WERI-Rb-1 (cell line): ENCODE data around the gene SCRG1.

Source experiments
- DNase-seq: peaks from one replicate; pipeline ENCODE4 v3.0.0-alpha.2; 2020
- H3K27ac ChIP-seq: fragments of 250-450 bp; sonication (Bioruptor Pico); 2 replicates; pipeline ENCODE4 v1.5.1; 2020; ENCODE audit warnings: mild to moderate bottlenecking, moderate library complexity
- H3K27me3 ChIP-seq: fragments of 250-450 bp; sonication (Bioruptor Pico); 2 replicates; pipeline ENCODE4 v1.5.1; 2021; ENCODE audit warnings: mild to moderate bottlenecking, low read depth, moderate library complexity; ENCODE audit not compliant: insufficient read depth, severe bottlenecking
- H3K36me3 ChIP-seq: fragments of 250-450 bp; sonication (Bioruptor Pico); 2 replicates; pipeline ENCODE4 v1.5.1; 2020; ENCODE audit warnings: mild to moderate bottlenecking, moderate library complexity
- H3K4me3 ChIP-seq: 2 replicates; pipeline ENCODE4 v1.5.1; 2011; ENCODE audit warnings: low read depth, mild to moderate bottlenecking, control low read depth, low read length
- H3K9me3 ChIP-seq: fragments of 250-450 bp; sonication (Bioruptor Pico); 2 replicates; pipeline ENCODE4 v1.5.1; 2021; ENCODE audit warnings: mild to moderate bottlenecking, moderate library complexity; ENCODE audit not compliant: severe bottlenecking
- TF ChIP-seq, protein P1 (sequence below): IDR thresholded peaks from 2 replicates; pipeline ENCODE4 v1.5.1; 2011; ENCODE audit warnings: low read depth, mild to moderate bottlenecking, control low read depth, inconsistent platforms, low read length

The SCRG1 gene

DNA sequence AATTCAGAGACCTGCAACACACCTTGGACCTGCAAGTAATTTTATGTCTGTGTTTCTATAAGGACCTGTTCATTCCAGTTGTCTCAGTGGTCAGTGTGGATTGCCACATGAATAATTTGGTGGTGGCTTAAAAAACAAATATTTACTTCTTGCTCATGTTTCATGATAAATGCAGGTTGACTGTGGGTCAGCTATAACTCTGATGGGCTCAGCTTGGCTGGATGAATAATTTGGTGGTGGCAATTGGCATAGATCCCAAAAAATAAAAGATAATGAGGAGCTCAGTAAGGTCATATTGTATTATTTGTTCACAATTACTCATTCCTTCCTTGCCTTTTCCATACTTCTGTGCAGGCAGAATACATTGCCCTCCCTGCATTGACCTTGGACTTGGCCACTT lies 18.9 kb upstream of the SCRG1 start:
- DNase-seq: no peak
- Histone ChIP-seq H3K27me3 (no peaks in the 10 kb centered on the region), H3K36me3 (no peaks in the 10 kb centered on the region), H3K27ac (no peak overlapping the region), H3K9me3 (no peaks in the 10 kb centered on the region), H3K4me3 (no peak overlapping the region)
- TF ChIP-seq, protein P1, sequence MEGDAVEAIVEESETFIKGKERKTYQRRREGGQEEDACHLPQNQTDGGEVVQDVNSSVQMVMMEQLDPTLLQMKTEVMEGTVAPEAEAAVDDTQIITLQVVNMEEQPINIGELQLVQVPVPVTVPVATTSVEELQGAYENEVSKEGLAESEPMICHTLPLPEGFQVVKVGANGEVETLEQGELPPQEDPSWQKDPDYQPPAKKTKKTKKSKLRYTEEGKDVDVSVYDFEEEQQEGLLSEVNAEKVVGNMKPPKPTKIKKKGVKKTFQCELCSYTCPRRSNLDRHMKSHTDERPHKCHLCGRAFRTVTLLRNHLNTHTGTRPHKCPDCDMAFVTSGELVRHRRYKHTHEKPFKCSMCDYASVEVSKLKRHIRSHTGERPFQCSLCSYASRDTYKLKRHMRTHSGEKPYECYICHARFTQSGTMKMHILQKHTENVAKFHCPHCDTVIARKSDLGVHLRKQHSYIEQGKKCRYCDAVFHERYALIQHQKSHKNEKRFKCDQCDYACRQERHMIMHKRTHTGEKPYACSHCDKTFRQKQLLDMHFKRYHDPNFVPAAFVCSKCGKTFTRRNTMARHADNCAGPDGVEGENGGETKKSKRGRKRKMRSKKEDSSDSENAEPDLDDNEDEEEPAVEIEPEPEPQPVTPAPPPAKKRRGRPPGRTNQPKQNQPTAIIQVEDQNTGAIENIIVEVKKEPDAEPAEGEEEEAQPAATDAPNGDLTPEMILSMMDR: no peak

DNA sequence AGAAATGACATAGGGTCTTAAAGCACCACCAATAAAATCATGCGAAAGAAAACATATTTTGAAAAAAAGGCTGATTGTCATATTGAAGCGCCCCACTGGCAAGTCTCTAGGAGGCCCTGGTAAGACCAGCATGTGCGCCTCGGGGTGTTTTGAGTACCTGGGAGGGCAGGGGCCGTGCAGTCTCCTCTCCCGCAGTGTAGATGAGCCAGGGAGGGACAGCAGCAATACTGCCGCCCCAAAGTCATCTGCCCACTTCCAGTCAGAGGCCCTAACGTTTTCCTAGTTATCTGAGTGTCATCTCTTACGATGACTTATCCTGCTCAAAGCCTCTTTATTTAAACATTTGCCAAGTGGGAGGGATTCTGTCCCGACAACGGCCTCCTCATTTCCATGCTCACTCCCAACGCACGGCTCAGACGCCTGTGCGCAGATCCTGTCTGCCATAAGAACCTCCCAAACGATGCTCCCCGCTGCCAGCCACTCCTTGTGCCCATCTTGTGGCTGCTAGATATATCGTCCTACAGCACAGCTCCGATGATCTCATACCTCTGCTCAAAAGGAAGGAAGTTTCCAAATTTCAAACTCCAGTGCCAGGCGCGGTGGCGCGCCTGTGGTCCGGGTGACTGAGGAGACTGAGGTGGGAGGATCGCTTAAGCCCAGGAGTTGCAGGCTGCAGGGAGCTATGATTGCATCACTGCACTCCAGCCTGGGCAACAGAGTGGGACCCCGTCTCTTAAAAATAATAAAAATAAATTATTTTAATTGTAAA lies 17.2 kb upstream of the SCRG1 start:
- Histone ChIP-seq H3K27me3 (no peaks in the 10 kb centered on the region), H3K9me3 (peaks cover 2% of the 10 kb centered on the region), H3K36me3 (no peaks in the 10 kb centered on the region), H3K4me3 (no peak overlapping the region), H3K27ac (no peak overlapping the region)
- DNase-seq: no peak
- TF ChIP-seq, protein P1: no peak

DNA sequence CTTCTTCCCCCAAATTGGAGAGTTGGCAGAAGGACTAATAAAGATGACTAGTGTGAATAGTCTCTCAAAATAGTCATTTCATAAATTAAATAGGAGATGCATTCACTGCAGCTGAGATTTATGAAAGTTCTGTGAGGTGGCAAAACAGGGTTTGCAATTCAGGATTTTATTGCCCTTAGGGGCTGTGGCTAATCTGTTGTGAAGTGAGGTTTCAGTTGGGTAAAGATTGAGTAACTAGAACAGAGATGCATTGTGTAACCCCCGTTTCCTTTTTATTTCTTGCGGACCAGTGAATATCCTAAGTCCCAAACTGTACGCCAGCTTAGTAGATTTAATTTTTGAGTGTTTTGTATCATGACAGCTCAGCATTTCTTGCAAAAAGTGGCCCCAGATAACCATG lies 16.2 kb upstream of the SCRG1 start:
- Histone ChIP-seq H3K9me3 (peaks cover 2% of the 10 kb centered on the region), H3K27ac (no peak overlapping the region), H3K27me3 (no peaks in the 10 kb centered on the region), H3K4me3 (no peak overlapping the region), H3K36me3 (no peaks in the 10 kb centered on the region)
- TF ChIP-seq, protein P1: no peak
- DNase-seq: no peak

DNA sequence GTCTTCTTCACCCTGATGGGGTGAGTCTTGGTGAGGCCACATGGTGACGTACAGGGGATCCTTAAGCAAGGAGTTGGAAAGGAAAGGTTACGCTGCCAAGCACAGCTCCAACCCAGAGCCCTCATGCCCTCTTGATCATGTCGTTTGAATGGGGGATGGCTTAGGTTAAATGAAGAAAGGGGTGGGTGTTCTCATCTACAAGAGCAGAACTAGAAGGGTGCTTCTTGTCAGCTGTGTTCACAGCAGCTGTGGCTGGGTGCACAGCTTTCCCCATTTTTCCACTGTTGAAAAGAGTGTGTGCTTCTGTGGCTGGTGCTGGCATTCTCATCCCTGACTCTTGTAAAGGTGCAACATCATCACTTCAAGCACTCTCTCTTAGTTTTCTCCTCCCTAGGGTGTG lies 15.5 kb upstream of the SCRG1 start:
- Histone ChIP-seq H3K27me3 (no peaks in the 10 kb centered on the region), H3K27ac (no peak overlapping the region), H3K36me3 (no peaks in the 10 kb centered on the region), H3K4me3 (no peak overlapping the region), H3K9me3 (peaks cover 2% of the 10 kb centered on the region)
- TF ChIP-seq, protein P1: no peak
- no peak for DNase-seq

DNA sequence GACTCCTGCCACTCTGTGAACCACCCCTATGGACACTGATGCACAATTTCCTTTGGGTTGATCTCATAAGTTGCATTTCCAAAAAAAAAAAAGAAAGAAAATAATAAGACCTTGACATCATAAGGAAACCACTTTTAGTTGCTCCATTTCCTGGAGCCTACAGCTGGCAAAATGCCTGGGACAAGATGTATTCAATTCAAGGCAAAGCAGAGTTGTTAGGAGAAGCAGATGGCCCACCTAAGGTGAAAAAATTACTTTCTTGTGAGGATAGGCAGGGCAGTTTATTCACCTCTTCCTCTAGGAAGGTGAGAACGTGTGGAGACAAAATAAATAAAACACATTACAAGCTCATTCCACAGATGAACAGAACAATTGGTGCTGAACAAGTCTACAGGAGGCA lies 14.1 kb upstream of the SCRG1 start:
- Histone ChIP-seq H3K9me3 (peaks cover 2% of the 10 kb centered on the region), H3K27ac (no peak overlapping the region), H3K36me3 (no peaks in the 10 kb centered on the region), H3K4me3 (no peak overlapping the region), H3K27me3 (no peaks in the 10 kb centered on the region)
- DNase-seq: no peak
- TF ChIP-seq, protein P1: no peak
